Epithelial cell of proximal tubule (primary cell): Measurements from ENCODE around the gene RNF151. TPM values are rescaled to one million over a fixed set of nuclear protein-coding genes. Genes with fewer than 3 reads are reported as not detected.
"Not testable (repeated sequence)": the region's sequence is repeated elsewhere in the genome, so short reads cannot be mapped to it uniquely, and the experiment has no call there.

Experiments used
- DNase-seq: peaks from one replicate; pipeline ENCODE4 v3.0.0-alpha.2; 2011; ENCODE audit warnings: low read depth
- H3K4me3 ChIP-seq: 2 replicates; pipeline ENCODE4 v1.5.1; 2011; ENCODE audit warnings: low read depth, mild to moderate bottlenecking, low read length
- total RNA-seq: library from RNA; depleted of rRNA; stranded (reverse); fragments of >200 nt; gene quantifications from 2 replicates; pipeline ENCODE4 v1.2.3, GENCODE V29; 2015
- TF ChIP-seq, protein P1 (sequence below): conservative IDR thresholded peaks from 2 replicates; pipeline ENCODE4 v1.5.1; 2012; ENCODE audit warnings: low read depth, mild to moderate bottlenecking, low read length

RNF151 gene
- total RNA-seq, 1 donor from 2014 or later = not detected

DNA sequence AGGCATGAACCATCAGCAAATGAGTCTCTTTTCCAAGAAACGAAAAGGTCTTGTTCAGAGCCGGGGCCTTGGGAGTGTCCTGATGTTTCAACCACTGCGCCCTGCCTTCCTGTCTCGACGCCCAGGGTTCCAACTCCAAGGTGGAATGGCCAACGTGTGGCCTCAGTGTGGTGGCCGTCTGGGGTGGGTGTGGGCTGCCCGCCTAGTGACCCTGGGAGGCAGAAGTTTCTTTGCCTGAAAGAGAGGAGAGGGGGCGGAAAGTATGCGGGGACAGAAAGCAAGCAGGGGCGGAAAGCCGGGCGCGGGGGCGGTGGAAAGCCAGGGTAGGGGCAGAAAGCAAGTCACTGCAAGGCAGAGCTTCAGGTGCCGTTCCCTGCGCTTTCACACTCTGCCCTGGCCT is 27.7 kb upstream of the RNF151 start:
- TF ChIP-seq, protein P1, sequence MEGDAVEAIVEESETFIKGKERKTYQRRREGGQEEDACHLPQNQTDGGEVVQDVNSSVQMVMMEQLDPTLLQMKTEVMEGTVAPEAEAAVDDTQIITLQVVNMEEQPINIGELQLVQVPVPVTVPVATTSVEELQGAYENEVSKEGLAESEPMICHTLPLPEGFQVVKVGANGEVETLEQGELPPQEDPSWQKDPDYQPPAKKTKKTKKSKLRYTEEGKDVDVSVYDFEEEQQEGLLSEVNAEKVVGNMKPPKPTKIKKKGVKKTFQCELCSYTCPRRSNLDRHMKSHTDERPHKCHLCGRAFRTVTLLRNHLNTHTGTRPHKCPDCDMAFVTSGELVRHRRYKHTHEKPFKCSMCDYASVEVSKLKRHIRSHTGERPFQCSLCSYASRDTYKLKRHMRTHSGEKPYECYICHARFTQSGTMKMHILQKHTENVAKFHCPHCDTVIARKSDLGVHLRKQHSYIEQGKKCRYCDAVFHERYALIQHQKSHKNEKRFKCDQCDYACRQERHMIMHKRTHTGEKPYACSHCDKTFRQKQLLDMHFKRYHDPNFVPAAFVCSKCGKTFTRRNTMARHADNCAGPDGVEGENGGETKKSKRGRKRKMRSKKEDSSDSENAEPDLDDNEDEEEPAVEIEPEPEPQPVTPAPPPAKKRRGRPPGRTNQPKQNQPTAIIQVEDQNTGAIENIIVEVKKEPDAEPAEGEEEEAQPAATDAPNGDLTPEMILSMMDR = no peak
- H3K4me3 ChIP-seq = no peak overlapping the region
- no peak for DNase-seq

DNA sequence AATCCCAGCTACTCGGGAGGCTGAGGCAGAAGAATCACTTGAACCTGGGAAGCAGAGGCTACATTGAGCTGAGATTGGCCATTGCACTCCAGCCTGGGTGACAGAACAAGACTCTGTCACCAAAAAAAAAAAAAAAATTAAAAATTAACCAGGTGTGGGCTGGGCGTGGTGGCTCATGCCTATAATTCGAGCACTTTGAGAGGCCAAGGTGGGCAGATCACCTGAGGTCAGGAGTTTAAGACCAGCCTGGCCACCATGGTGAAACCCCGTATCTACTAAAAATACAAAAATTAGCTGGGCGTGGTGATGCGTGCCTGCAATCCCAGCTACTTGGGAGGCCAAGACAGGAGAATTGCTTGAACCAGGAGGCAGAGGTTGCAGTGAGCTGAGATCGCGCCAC is 26.8 kb upstream of the RNF151 start:
- DNase-seq = not testable (repeated sequence)

DNA sequence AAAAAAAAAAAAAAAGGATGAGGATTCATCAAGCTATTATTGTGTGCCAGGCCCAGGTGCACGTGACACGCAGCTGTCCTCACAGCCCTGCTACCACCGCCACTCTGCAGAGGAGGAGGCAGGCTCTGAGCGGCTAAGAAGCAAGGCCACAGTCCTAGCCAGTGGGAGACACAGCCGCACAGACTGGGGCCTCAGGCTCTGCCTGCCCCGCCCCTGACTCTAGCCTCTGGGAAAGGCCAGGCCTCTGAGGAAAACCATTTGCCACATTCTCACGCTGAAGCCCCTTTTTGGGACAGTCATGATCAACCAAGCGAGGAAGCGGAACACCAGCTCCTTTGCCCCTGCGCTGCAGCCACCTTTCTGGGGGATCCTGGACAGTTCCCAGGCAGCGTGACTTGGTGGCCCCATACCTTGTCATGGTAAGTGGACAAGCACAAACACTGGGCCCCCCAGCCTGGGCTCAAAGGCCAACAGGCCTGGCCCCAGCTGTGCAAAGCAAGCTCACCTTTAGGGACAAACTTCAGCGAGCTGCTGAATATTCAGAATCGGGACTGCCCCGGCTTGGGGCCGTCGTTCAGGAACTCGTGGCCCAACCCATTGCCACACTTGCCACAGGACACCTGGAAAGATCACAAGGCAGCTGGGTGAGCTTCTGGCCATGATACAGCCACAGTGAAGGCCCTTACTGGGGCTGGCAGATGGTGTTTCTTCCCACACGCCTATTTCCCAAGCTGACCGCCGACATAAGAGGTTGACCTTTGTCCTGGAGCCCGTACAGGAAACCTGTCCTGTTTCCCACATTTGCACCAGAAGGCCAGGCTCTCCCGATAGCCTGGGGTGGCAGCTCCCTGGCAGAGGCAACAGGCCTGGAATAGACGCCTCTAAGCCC is 26.1 kb upstream of the RNF151 start:
- H3K4me3 ChIP-seq = peak overlapping the region; percentile 98
- DNase-seq = no peak
- TF ChIP-seq, protein P1 = no peak

More for the DNA sequence above, 26.8 kb upstream of the RNF151 start:
- not testable (repeated sequence) for H3K4me3 ChIP-seq

DNA sequence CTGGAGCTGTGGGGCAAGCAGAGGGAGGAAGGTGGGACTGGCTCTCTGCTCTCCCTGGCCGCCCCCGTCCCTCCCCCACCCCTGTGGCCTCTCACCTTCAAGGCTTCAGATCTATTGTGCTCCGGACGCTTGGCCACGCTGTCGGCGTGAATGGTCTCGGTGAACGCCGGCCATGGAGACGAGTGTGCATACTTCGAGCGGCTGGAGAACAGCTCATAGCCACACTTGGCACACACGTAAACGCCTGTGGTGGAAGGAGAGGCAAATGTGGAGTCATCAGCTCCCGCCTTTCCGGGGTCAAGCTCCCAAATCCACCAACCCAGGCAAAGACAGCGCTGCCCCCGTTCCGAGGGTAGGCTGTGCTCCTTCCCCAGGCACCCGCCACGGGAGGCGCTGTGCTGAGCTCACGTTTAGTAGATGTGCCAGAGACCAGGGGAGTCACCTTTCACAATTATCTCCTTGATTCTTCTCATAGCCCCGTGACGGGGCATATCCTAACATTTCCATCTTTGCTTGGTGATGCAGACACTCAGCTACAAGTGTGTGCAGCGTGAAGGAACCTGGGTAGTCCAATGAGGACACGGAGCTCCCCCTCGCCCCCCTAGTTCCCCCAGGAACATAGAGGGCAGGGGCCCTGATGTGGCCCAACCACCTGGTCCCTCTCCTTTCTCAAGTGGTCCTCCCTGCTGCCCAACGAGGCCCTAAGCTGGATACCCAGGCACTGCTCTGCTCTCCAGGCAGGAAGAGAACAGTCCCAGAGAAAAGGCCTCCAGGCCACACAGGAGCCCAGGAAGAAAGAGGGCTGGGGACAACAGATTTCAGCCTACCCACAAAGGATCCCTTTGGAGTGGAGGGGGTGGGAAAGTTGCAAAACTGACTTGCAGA is 25.3 kb upstream of the RNF151 start:
- peak overlapping the region; percentile 98 for H3K4me3 ChIP-seq
- TF ChIP-seq, protein P1 = peak; percentile 70
- peak; percentile 70 for DNase-seq

DNA sequence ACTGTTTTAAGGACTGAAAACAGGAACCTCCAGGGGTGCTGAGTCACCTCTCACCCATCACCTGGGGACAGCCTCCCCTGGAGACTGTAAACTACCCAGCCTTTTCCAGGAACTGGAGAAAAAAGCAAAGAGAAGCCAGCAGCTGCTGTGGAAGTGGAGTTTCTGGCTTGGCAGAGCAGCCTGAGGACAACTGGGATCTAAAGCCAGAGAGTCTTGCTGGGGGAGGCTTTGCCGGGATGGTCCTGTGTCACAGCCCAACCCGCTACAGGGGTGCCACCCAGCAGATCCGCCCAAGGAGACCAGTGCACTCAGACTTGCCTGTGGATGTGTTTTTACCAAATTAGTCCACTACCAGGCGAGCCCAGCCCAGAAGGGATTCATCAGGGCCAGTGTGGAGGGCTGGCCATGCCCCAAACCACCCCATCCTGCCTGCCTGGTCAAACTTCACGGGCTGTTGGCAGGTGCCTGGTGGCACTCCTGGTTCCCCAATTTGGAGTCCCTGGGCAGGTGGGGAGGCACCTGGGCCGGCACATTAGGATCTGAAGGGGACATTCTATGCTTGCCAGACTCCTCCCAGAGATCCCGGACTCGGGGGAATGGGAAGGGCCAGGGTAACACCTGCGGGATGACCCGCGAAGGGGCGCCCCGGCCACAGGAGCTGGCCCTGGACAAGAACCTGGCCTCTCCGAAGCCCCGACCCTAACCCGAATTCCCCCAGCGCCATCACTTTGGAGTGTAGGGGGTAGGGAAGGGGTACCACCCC is 24.4 kb upstream of the RNF151 start:
- DNase-seq = no peak
- TF ChIP-seq, protein P1 = no peak
- peak overlapping the region; percentile 98 for H3K4me3 ChIP-seq

DNA sequence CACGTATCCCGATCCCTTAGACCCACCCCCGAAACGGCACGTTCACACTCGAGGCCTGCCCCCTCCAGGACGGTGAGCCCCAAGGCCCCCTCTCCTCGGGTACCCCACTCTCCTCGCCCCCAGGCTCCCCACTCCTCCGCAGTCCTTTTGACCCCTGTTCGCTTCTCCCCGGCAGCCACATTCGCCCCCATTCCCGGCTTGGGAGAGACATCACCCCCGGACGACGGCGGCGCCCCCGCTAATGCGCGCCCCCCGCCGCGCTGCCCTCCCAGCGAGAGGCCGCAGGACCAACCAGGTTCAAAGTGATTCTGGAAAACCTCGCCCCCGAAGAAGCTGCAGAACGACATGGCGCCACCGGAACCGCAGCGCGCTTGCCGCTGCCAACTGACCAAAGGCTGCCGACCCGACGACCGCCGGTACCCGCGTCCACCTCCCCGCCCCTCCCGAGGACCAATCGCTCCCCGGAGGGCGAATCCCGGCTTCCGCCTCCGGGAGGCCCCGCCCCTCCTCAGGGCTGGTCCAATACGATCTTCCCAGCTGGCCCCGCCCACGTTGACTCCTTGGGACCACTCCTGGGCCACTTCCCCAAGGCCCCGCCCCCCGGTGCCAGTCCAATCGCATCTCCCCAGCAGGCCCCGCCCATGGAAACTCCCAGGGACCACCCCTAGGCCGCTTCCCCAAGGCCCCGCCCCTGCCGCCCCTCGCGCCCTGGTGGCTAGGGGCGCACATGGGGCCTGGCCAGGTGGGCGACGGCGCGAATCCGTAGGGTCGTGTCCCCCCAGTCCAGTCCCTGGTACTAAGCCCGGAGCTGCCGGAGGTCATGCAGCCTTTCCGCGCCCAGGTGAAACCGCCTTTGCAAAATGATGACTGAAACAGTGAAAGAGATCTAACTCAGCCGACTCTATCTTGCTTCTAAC is 23.6 kb upstream of the RNF151 start, which contains the start of gene MSRB1:
Gene MSRB1 (minus strand): TSS at position 390 of the 917 bp plus-strand sequence. CDS start 43 bp downstream, at position 347.
- H3K4me3 ChIP-seq = peak within 1 kb of the TSS; percentile 98
- TF ChIP-seq, protein P1 = no peak
- peak; percentile 67 for DNase-seq
